LoVo (cell line): Measurements from ENCODE around the gene ETS1.

ENCODE experiments used
- DNase-seq: peaks from one replicate; pipeline ENCODE4 v3.0.0-alpha.2; 2016; ENCODE audit warnings: low spot score

The ETS1 gene

GRCh38 chr11:128501632-128502549, 85.5 kb downstream of the ETS1 start:
- DNase-seq: no peak

DNA sequence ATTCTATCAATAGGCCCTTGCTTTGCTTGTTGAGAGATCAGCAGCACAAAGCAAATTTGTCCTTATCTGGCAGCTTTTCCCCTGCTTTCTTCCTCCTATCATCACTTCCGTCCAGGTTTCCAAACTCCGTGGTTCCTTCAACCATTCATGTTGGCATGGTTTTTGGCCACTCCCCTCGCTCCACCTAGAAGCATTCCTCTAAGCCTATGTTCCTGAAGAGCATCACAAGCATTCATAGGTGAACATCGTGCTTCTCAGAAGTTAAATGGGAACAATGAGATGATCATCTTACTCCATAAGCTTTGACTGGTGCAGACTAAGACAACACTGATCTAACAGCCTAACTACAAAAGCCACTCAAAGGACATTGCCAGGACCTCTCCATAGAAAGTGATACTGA, 86.3 kb downstream of the ETS1 start:
- no peak for DNase-seq

DNA sequence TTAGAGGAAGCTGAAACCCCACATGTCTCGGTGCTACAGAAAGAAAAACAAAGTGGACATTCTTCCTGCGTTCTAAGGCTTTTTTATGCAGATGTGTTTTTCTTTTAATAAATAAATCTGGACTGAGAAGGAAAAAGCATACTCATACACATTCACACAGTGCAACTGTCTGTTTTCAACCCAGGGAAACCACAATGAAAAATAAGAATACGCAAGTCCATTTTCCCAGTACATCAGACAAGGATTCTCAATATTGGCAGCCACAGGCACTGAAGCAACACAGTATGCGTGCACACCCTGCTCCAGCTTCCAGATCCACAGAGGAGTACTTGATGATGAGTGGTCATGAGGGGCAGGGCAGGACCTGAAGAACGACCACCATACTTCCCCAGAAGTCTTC, 86.9 kb downstream of the ETS1 start:
- DNase-seq: no peak

DNA sequence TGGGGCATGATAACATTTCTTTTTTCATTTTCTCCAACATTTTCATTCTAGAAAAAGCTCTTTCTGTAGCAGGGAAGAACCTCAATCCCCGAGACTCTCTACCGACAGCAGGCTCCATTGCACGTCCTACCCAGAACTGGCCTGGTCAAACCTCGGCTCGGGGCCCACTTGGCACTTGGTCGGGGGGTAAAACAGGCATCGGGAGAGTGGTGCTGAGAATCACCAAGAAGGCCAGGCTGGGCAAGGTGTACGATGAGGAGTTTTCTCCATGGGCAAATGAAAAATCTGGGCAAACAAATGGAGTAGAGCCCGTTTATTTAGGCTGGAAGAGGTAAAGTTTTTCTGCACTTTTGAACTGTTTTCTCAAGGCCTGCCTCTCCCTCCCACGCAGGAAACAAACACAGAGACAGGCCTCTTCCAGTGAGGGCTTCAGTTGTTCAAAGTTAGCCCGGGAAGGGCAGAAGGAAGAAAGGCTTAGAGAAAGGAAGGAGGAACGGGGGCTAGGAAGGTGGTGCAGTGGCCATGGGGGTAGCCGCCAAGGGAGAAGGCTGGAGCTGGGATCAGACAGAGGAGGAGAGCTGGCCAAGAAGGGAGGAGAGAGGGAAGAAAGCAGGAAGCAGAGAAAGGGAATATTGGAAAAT, 87.6 kb downstream of the ETS1 start:
- no peak for DNase-seq

- no peak for DNase-seq
These were observed 88.6 kb downstream of the ETS1 start for GRCh38 chr11:128498721-128499245.

DNA sequence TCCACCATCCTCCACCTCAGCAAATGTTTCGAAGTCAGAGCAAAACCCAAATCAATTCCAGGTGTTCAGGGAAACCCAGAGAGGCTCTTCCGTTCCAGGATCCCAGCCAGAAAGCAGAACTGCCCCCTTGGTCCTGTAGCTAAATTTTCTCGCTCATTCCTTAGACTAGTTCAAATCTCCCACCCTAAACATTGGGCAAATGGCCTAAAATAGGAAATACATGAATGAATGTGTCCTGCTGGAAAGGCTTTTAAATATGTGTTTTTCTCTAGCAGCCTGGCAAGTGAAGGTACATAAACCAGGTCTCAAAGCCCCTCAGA, 89.6 kb downstream of the ETS1 start:
- no peak for DNase-seq

DNA sequence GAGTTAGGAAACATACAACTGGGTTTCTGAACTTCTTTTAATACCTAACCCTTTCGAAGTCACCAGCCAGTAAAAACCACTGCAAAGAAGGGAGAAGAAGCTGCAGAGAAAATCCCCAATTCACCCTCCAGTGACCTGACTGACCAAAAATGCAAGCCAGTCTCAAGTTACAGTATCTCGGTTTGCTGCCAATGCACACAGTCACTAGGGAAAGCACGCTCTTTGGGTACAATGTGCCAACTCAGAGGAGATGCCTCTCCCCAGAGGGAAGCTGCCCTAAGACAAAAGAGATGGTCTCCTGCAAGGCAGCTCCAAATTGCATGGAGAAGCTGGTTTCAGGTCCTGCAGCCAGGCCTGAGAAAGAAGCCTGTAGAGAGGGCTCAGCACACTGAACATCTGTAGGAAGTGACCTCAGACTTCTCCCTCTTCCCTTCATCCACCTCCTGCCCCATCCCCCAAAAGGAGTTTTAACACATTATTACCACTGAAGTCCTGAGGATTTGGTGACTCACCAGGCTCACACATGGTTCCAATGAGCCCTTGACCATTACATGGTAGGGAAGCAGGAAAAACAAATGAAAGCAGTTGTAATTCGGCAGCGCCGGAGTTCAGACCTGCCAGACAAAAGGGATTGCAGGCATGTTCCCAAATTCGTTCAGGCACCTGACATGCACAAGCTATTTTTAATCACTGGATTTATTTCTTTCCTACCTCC, 90.1 kb downstream of the ETS1 start:
- DNase-seq: no peak

GRCh38 chr11:128496692-128497060, 90.7 kb downstream of the ETS1 start:
- no peak for DNase-seq

DNA sequence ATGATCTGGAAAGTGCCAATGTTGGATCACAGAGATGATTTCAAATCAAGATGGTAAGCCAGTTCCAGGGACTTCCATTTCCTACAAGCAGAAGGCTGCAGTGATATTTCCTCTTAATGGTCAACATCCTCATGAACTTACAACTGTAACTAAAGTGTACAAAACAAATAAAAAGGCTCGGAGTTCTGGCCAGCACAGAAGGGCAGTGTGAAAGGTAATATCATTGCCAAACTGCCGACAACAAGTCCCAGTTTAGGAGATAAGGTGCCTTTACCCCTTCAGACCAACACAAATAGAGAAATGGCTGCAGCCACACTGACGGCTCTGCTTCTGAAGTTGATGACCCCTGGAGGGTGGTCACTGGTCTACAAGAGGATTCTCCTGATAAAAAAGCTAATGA, 91.1 kb downstream of the ETS1 start:
- DNase-seq: no peak

DNA sequence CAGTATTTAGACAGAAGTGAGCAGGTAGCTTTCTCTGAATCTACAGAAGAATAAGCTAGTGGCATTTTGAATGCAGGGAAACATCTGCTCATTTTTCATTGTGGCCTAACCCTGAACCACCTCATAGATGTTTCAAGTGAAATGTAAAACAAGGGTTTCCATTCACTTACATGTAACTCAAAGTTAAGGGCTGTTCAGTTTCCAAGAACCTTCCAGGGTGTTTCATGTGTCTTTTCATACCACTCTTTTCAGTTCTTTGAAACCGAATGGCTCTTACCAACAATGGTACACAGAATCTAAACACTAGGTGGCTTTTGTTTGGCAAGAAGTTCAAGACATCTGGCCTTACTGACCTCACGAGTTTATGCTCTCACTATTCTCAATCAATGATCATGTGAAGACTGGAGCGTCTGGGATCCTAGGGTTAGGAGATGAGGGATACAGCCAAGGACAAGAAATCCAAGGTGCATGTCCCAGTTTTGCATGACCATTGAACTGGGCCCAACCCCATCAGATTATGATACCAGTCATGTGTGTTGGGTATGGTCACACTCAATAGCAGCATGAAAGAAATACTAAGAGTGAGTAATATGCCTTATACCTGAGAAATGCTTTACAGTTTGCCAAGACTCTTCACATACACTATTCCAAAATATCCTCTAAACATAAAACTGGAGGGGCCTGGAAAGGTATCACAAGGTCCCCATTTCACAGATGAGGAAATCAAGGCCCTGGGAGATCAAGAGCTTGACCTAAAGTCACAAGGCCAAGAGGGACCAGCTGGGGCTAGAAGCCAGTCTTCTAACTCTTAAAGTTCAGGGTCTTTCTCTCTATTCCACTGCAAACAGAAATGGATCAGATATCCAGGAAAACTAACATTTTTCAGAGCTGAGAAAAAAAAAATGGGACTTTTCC, 92.7 kb downstream of the ETS1 start:
- no peak for DNase-seq

- no peak for DNase-seq
These were observed 93.8 kb downstream of the ETS1 start for GRCh38 chr11:128493570-128493965.

- DNase-seq: no peak
These were observed 94.3 kb downstream of the ETS1 start for GRCh38 chr11:128492903-128493569.

DNA sequence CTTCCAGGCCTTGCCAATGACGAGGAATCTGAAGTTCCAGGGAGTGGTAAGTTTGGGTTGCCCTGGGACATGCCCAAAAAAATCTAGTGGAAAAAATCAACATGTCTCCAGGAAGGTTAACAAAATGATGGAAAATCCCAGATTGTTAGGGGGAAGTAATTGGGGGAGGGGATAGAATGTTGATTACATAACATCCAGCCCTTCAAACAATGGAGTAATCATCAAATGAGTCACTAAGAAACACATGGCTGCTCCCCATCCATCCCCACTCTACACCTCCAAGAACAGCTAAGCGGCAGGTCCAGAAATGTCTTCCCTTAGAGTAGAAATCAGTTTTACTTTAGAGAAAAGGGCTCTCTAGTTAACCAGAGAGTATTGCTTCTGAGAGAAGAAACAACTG, 94.9 kb downstream of the ETS1 start:
- no peak for DNase-seq

DNA sequence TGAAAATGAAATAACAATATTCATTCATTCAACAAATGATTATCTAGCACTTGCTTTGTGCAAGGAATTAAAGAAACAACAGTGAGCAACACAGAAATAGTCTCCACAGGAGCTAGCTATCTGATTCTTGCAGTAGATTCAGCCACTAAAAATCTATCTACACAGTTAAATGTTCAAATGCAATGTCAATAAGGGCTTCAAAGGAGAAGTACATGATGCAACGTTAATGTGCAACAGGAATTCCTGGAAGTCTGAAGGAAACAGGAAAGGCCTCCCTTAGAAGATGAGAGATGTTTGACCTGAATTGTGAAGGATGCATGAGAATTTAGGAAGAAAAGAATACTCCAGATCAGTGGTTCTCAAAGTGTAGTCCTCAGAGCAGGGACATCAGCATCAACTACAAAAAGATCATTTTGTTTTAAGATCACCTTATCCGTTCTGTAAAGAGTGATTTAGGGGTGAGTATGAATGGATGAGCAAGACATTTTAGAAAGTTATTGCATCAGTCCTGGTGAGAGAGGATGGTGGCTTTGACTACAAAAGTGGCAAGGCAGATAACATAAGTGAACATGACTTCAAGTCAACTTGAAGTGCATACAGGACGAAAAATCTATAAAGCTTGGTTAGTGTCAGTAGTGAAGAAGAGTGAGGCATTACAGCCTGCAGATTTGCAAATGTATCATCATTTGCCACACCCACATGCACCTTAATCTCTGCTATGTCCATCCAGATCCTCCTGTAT, 96.0 kb downstream of the ETS1 start:
- DNase-seq: no peak

DNA sequence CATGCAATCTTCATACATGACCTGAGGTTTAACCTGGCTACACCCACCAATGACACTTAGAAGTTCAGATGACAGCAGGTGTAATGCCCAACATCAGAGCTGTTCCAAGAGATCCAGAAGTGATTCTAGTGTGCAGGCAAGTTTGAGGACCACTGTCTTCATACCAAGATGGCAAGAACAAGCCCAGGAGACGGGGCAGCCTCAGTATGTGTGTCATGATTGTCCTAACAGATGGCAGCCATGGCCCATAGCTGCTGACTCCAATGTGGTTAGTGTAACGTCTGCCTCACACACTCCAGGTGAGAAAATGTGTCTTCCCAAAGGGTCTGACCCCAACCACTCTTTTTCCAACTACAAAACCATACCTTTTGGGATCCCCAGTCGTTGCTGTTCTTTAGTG, 97.3 kb downstream of the ETS1 start:
- no peak for DNase-seq

GRCh38 chr11:128488471-128488870, 98.9 kb downstream of the ETS1 start:
- DNase-seq: no peak

GRCh38 chr11:128487978-128488377, 99.4 kb downstream of the ETS1 start:
- DNase-seq: no peak

DNA sequence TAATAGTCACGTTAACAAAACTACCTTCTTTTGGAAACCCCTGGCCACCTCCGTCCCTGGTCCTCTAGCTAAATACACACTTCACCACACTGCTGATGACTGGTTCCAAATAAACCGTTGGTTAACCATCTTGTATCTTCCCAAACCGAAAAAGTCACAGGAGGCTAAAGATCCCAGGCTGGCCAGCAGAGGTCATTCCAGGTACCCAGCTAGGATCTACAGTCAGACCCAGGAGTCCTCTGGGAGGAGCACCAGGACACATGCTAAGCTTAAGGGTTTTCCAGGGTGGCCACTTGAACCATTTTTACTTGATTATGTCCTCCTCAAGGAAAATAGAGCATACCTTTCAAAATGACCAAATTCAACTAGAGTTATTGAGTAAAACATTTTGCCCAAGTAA, 103.2 kb downstream of the ETS1 start:
- no peak for DNase-seq

DNA sequence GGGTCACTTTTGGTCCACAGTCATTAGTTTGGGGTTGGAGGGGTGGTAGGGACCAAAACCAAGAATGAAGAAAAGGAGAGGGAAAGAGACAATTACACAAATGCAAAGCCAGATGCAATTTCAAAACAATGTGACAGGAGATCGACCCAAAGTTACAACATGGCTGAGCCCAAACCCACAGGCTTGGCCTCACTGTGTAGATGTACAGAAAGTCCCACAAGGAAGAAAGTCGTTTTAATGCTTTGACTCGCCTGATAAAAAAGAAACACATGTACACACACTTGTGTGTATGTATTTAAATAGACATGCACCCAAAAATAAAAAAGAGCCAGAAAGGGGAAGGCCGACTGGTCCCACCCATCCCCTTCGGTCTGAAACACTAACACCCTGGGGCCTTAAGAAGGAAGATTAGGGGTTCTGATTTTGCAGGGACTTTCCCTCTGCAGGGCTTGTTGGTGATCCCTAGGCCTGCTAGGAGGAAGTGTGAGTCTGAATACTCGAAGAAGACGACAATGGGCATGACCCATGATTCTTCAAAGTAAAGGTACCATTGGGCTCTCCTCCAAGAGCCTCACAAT, 104.1 kb downstream of the ETS1 start:
- no peak for DNase-seq

DNA sequence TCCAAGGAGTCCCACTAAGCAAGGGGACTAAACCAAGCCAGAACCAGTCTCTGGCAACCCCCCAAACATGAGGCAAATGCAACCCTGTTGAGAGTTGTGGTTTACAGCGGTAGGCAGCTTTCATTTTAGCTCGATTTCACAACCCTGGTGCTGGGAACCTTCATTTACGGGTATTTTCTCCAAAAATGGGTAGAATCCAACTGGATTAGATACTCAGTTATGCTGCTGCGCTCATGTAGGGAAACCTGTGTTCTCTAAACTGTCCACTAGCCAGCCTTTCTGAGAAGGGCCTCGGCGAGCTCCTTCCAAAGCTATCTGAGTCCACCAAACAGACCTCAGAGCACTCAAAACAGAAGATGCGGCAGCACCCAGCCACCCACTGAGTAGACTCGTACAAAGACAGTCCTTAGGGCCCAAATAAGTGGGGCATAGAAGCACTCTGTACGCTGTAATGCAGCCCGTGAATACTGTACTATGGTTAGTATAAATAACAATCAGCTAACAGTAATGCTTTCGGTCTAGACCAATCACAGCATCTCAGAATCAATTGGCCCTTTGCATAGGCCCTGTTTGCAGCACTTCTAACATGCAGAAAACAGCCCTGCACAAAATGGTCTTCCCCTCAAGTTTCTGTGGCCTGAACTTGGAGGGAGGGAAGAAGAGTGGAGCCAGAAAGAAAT, 104.7 kb downstream of the ETS1 start:
- DNase-seq: no peak
